Parathyroid adenoma (tissue), 2 donors: ENCODE results near the gene DPF3.

Experiments used
- H2AFZ ChIP-seq: fragments of 300-600 bp; sonication (generic); one replicate; pipeline ENCODE4 v1.7.0; 2017; ENCODE audit warnings: antibody characterized with exemption, mild to moderate bottlenecking
- H3K27ac ChIP-seq: fragments of 300-600 bp; sonication (generic); one replicate; pipeline ENCODE4 v1.7.0; 2017
- H3K27me3 ChIP-seq: fragments of 300-600 bp; sonication (generic); one replicate; pipeline ENCODE4 v1.7.0; 2017; ENCODE audit warnings: low read length; ENCODE audit not compliant: control insufficient read depth, insufficient read depth
- H3K36me3 ChIP-seq: fragments of 300-600 bp; sonication (generic); one replicate; pipeline ENCODE4 v1.7.0; 2017; ENCODE audit warnings: low read length; ENCODE audit not compliant: control insufficient read depth, insufficient read depth
- H3K4me1 ChIP-seq: fragments of 300-600 bp; sonication (generic); one replicate; pipeline ENCODE4 v1.7.0; 2017; ENCODE audit warnings: control low read depth
- H3K4me2 ChIP-seq: fragments of 300-600 bp; sonication (generic); one replicate; pipeline ENCODE4 v1.7.0; 2017; ENCODE audit warnings: low read length
- H3K4me3 ChIP-seq: fragments of 300-600 bp; sonication (generic); one replicate; pipeline ENCODE4 v1.7.0; 2017; ENCODE audit warnings: low read depth, low read length
- H3K79me2 ChIP-seq: fragments of 300-600 bp; sonication (generic); one replicate; pipeline ENCODE4 v1.7.0; 2017; ENCODE audit warnings: control low read depth
- H3K9ac ChIP-seq: fragments of 300-600 bp; sonication (generic); one replicate; pipeline ENCODE4 v1.7.0; 2017; ENCODE audit warnings: mild to moderate bottlenecking
- H3K9me3 ChIP-seq: fragments of 300-600 bp; sonication (generic); one replicate; pipeline ENCODE4 v1.7.0; 2017; ENCODE audit warnings: low read length; ENCODE audit not compliant: control insufficient read depth
- TF ChIP-seq, protein P1 (sequence below): fragments of 300-600 bp; sonication (generic); IDR thresholded peaks from one replicate; pipeline ENCODE4 v1.7.0; 2017; ENCODE audit warnings: antibody characterized with exemption, mild to moderate bottlenecking
- donor health status: primary hyperparathyroidism.

Gene DPF3

DNA sequence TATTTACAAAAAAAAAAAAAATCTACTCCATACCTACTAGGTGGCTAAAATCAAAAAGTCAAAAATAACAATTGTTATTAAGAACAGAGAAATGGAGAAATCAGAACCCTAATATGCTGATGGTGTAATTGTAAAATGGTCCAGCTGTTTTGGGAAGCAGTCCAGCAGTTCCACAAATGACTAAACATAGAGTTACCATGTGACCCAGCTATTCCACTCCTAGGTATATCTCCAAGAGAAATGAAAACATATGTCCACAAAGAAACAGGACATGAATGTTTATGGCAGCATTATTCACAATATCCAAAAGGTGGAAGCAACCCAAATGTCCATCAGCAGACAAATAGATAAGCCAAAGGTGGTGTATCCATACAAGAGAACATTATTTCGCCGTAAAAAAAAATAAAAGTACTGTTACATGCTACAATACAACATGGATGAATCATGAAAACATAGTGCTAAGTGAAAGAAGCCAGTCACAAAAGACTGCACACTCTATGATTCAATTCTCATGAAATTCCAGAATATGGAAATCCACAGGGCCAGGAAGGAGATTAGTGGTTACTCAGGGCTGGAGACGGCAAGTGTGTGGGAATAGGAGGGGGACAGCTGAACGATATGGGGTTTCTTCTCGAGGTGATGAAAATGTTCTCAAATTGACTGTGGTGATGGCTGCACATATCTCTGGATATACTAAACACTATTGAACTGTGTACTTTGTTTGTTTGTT, 9.1 kb upstream of the DPF3 start:
- no peaks in the 10 kb centered on the region for H3K4me1 ChIP-seq
- no peaks in the 10 kb centered on the region for H3K79me2 ChIP-seq
- H3K4me2 ChIP-seq, result no peak overlapping the region
- H3K4me3 ChIP-seq, result no peak overlapping the region
- H2AFZ ChIP-seq, result no peak overlapping the region
- H3K27me3 ChIP-seq, result no peaks in the 10 kb centered on the region
- no peak overlapping the region for H3K9ac ChIP-seq
- no peak overlapping the region for H3K27ac ChIP-seq
- H3K9me3 ChIP-seq, result no peaks in the 10 kb centered on the region
- TF ChIP-seq, protein P1, sequence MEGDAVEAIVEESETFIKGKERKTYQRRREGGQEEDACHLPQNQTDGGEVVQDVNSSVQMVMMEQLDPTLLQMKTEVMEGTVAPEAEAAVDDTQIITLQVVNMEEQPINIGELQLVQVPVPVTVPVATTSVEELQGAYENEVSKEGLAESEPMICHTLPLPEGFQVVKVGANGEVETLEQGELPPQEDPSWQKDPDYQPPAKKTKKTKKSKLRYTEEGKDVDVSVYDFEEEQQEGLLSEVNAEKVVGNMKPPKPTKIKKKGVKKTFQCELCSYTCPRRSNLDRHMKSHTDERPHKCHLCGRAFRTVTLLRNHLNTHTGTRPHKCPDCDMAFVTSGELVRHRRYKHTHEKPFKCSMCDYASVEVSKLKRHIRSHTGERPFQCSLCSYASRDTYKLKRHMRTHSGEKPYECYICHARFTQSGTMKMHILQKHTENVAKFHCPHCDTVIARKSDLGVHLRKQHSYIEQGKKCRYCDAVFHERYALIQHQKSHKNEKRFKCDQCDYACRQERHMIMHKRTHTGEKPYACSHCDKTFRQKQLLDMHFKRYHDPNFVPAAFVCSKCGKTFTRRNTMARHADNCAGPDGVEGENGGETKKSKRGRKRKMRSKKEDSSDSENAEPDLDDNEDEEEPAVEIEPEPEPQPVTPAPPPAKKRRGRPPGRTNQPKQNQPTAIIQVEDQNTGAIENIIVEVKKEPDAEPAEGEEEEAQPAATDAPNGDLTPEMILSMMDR, result no peak
- H3K36me3 ChIP-seq, result no peaks in the 10 kb centered on the region

- H3K79me2 ChIP-seq, result no peaks in the 10 kb centered on the region
- H3K9me3 ChIP-seq, result no peaks in the 10 kb centered on the region
- no peaks in the 10 kb centered on the region for H3K4me1 ChIP-seq
- no peak overlapping the region for H3K4me2 ChIP-seq
- H3K27ac ChIP-seq, result no peak overlapping the region
- H2AFZ ChIP-seq, result no peak overlapping the region
- no peak overlapping the region for H3K4me3 ChIP-seq
- H3K27me3 ChIP-seq, result no peaks in the 10 kb centered on the region
- no peak overlapping the region for H3K9ac ChIP-seq
- H3K36me3 ChIP-seq, result no peaks in the 10 kb centered on the region
- TF ChIP-seq, protein P1, result no peak
These were observed 7.5 kb upstream of the DPF3 start for GRCh38 chr14:72901361-72901760.

GRCh38 chr14:72898448-72898847, 4.5 kb upstream of the DPF3 start:
- H3K79me2 ChIP-seq, result no peaks in the 10 kb centered on the region
- no peak overlapping the region for H2AFZ ChIP-seq
- no peak overlapping the region for H3K9ac ChIP-seq
- no peak overlapping the region for H3K4me2 ChIP-seq
- no peak overlapping the region for H3K27ac ChIP-seq
- H3K36me3 ChIP-seq, result no peaks in the 10 kb centered on the region
- TF ChIP-seq, protein P1, result no peak
- H3K27me3 ChIP-seq, result no peaks in the 10 kb centered on the region
- H3K4me3 ChIP-seq, result no peak overlapping the region
- peaks cover 4% of the 10 kb centered on the region for H3K4me1 ChIP-seq
- no peaks in the 10 kb centered on the region for H3K9me3 ChIP-seq

DNA sequence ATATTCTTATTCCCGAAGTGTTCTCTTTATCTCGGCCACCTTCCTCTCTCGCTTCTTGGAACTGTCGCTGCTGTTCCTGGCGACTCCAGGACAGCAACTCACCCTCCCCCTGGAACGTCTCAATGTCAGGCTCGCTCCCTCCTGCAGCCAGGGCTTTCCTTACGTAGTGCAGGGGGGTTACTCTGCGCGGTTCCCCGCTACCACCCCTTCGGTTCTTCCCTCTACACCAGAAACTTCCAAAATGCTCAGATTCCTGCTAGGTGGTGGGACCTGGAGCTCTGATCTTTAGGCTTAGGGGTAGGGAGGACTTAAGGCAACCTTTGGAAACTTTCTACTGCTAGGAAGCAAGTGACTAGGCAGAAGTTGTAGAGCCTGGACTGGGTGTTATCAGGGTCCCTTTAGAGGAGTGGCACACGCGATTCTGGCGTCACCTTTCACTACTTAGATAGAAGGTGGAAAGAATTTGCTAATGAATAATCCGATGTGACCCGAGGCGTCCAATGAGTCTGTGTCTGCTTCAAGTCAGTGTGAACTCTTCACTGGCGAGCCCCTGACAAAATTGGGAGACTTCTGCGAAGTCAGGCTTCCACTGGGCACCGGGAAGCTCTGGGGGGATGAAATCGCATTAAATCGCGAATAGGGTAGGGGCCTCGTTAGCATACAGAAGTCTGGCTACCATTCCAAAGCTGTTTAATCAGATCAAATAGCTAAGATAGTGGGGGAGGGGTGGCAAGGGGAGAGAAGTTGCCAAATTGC, 900 bp upstream of the DPF3 start:
- Histone ChIP-seq H3K4me3 (peak overlapping the region; percentile 84), H3K79me2 (no peaks in the 10 kb centered on the region), H3K9ac (no peak overlapping the region), H3K27me3 (no peaks in the 10 kb centered on the region), H3K9me3 (no peaks in the 10 kb centered on the region), H2AFZ (peak overlapping the region; percentile 80), H3K36me3 (no peaks in the 10 kb centered on the region), H3K27ac (no peak overlapping the region), H3K4me2 (peak overlapping the region; percentile 81), H3K4me1 (peaks cover 4% of the 10 kb centered on the region)
- TF ChIP-seq, protein P1, result no peak
